ENCODE results near the gene PABPN1.

Gene PABPN1

DNA sequence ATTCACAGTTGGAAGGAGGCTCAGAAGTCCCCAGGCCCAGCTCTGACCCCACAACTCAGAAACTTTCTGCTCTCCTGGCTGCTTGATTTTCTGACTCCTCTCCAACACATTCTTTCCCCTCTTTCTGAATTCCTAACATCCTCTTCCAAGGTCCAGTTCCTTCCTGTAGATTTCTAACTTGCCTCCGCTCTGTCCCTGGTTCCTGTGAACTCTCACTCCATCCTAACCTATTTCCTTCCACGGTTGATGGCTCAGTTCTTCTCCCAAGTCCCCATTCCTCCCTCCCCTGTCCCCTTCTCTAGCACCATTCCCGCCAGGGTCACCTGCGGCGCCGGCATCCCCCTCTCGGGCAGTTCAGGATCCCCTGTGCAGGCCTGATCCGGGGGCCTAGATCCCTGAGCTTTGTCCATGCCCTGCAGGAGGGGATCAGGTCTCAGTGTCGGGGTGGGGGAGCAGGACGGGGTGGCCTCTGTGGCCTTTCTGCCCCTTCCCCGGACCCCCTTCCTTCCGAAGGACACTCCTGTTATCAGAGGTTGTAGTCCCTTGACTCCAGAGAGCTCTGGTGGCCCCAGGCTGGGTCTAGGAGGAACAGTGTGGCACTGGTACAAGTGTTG lies 37.4 kb downstream of the PABPN1 start:
- H4K20me1 ChIP-seq (ENCODE audit: low read depth, low read length), result no peaks in the 10 kb centered on the region
- H3K27ac ChIP-seq (ENCODE audit: low read depth, low read length), result no peak overlapping the region
- no peaks in the 10 kb centered on the region for H3K9me3 ChIP-seq (ENCODE audit: insufficient read depth, low read length)
- no peak for TF ChIP-seq EZH2phosphoT487 (conservative IDR thresholded peaks at IDR 0.05; ENCODE audit: low read length)
- TF ChIP-seq, protein P1, sequence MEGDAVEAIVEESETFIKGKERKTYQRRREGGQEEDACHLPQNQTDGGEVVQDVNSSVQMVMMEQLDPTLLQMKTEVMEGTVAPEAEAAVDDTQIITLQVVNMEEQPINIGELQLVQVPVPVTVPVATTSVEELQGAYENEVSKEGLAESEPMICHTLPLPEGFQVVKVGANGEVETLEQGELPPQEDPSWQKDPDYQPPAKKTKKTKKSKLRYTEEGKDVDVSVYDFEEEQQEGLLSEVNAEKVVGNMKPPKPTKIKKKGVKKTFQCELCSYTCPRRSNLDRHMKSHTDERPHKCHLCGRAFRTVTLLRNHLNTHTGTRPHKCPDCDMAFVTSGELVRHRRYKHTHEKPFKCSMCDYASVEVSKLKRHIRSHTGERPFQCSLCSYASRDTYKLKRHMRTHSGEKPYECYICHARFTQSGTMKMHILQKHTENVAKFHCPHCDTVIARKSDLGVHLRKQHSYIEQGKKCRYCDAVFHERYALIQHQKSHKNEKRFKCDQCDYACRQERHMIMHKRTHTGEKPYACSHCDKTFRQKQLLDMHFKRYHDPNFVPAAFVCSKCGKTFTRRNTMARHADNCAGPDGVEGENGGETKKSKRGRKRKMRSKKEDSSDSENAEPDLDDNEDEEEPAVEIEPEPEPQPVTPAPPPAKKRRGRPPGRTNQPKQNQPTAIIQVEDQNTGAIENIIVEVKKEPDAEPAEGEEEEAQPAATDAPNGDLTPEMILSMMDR (IDR thresholded peaks at IDR 0.05; ENCODE audit: insufficient read depth, low read length, poor library complexity, severe bottlenecking), result no peak
- H3K4me3 ChIP-seq (ENCODE audit: insufficient read depth, low read length, poor library complexity, severe bottlenecking), result no peak overlapping the region
- no peaks in the 10 kb centered on the region for H3K27me3 ChIP-seq (ENCODE audit: low read length)
- no peaks in the 10 kb centered on the region for H3K9me2 ChIP-seq (replicated peaks; ENCODE audit: insufficient read depth, low read length)
- H2AFZ ChIP-seq (ENCODE audit: low read depth, low read length, severe bottlenecking), result no peak overlapping the region
- no peaks in the 10 kb centered on the region for H3F3A ChIP-seq (ENCODE audit: insufficient read depth)
- no peak overlapping the region for H3K9ac ChIP-seq (ENCODE audit: low read length)
- H3K4me2 ChIP-seq (ENCODE audit: low read depth, low read length, poor library complexity, severe bottlenecking), result no peak overlapping the region
- H3K79me2 ChIP-seq (ENCODE audit: insufficient read depth, low read length), result no peaks in the 10 kb centered on the region
- no peaks in the 10 kb centered on the region for H3K36me3 ChIP-seq (ENCODE audit: low read length)

DNA sequence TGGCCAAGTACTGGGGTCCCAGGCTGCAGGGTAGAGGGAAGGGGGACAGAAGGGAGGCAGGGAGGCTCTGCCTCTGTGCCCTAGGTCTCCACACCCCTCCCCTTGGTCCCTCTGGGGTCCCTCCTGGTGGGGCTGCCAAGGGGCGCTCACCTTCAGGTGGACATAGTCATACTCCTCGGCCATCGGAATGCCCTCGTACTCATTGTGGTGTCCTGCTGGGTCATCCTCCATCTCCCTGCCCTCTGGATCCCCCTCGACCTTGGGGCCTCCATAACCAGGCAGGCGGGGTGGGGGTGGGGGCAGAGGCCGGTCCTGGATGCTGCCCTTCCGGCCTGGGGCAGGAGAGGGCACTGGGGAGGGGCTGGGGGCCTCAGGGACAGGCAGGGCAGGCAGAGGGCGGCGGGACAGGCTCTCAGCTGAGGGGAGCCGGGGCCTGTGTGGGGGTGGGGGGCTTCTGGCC lies 37.9 kb downstream of the PABPN1 start:
- Histone ChIP-seq H3K4me3 (ENCODE audit: insufficient read depth, low read length, poor library complexity, severe bottlenecking) (no peak overlapping the region), H3K27ac (ENCODE audit: low read depth, low read length) (no peak overlapping the region), H3F3A (ENCODE audit: insufficient read depth) (no peaks in the 10 kb centered on the region), H3K9me3 (ENCODE audit: insufficient read depth, low read length) (no peaks in the 10 kb centered on the region), H2AFZ (ENCODE audit: low read depth, low read length, severe bottlenecking) (no peak overlapping the region), H3K9me2 (replicated peaks; ENCODE audit: insufficient read depth, low read length) (no peaks in the 10 kb centered on the region), H4K20me1 (ENCODE audit: low read depth, low read length) (no peaks in the 10 kb centered on the region), H3K36me3 (ENCODE audit: low read length) (no peaks in the 10 kb centered on the region), H3K9ac (ENCODE audit: low read length) (no peak overlapping the region), H3K79me2 (ENCODE audit: insufficient read depth, low read length) (no peaks in the 10 kb centered on the region), H3K4me2 (ENCODE audit: low read depth, low read length, poor library complexity, severe bottlenecking) (no peak overlapping the region), H3K27me3 (ENCODE audit: low read length) (no peaks in the 10 kb centered on the region)
- TF ChIP-seq EZH2phosphoT487 (conservative IDR thresholded peaks at IDR 0.05; ENCODE audit: low read length), result no peak
- TF ChIP-seq, protein P1 (IDR thresholded peaks at IDR 0.05; ENCODE audit: insufficient read depth, low read length, poor library complexity, severe bottlenecking), result no peak

DNA sequence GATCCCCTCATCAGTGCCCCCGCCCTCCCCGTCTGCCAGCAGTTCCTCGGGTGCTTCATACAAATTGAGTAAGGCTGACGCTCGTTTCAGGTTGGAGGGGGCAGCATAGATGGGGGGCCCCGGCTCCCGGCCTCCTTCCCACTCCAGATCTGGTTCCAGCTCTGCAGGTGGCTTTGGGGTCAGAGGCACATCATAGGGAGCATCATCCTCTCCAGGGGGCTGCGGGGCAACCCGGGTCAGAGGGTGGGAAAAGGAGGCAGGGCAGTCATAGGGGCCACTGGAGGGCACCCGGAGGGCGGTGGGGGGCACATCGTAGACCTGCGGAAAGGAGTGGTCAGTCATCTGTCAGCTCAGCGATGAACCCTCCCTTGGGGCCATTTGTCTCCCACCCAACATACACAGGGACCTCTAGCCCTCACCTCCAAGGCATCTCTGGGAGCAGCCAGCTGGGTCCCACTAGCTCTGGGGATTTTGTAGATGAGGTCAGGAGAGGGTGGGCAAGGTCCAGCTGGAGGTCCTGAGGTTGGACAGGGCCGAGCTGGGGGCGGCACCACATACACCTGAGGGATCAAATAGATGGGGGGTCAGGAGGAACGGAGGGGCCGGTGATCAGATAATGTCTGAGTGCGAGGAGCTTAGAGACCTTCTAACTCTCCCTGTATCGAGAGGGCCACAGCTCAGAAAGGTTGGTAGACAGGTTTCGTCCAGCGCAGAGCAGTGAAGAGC lies 38.6 kb downstream of the PABPN1 start:
- Histone ChIP-seq H3K36me3 (ENCODE audit: low read length) (no peaks in the 10 kb centered on the region), H3K9me2 (replicated peaks; ENCODE audit: insufficient read depth, low read length) (no peaks in the 10 kb centered on the region), H3K27ac (ENCODE audit: low read depth, low read length) (no peak overlapping the region), H2AFZ (ENCODE audit: low read depth, low read length, severe bottlenecking) (no peak overlapping the region), H3K79me2 (ENCODE audit: insufficient read depth, low read length) (no peaks in the 10 kb centered on the region), H4K20me1 (ENCODE audit: low read depth, low read length) (no peaks in the 10 kb centered on the region), H3K4me2 (ENCODE audit: low read depth, low read length, poor library complexity, severe bottlenecking) (no peak overlapping the region), H3K9ac (ENCODE audit: low read length) (no peak overlapping the region), H3F3A (ENCODE audit: insufficient read depth) (no peaks in the 10 kb centered on the region), H3K9me3 (ENCODE audit: insufficient read depth, low read length) (no peaks in the 10 kb centered on the region), H3K4me3 (ENCODE audit: insufficient read depth, low read length, poor library complexity, severe bottlenecking) (no peak overlapping the region), H3K27me3 (ENCODE audit: low read length) (no peaks in the 10 kb centered on the region)
- TF ChIP-seq, protein P1 (IDR thresholded peaks at IDR 0.05; ENCODE audit: insufficient read depth, low read length, poor library complexity, severe bottlenecking), result no peak
- no peak for TF ChIP-seq EZH2phosphoT487 (conservative IDR thresholded peaks at IDR 0.05; ENCODE audit: low read length)

Data from SU-DHL-6 (cell line).